ENCODE results near the gene EIF2AK2.

DNA sequence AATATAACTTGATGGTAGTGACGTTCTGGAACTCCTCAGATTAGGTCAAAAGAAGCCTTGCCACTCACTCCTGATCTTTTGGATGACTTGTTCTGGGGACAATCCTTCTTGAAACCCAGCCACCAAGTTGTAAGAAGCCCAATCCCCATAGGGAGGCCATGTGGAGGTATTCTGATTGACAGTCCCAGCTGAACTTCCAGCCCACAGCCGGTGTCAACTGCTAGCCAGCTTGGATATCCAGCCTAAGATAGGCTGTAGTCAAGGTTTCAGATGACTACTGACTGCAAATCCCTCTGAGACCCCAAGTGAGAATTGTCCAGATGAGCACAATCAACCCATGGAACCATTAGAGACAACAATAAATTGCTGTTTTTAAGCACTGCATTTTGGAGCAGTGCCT is 31.4 kb downstream of the EIF2AK2 start:
- no peak for TF ChIP-seq CTCF (IDR thresholded peaks at IDR 0.05 in 8 of 11, conservative IDR thresholded peaks at IDR 0.05 in 3 of 11)
- no peak for TF ChIP-seq POLR2AphosphoS5 (IDR thresholded peaks at IDR 0.05)

Measured in spleen (tissue), 7 donors.